Fibroblast of lung (primary cell): ENCODE results near the gene CPNE4. TPM values are rescaled to one million over a fixed set of nuclear protein-coding genes. Genes with fewer than 3 reads are reported as not detected.

ENCODE experiments used
- DNase-seq, 2 donors: peaks; one replicate each; pipeline versions ENCODE4 v3.0.0 to v3.0.0-alpha.2; 2010; ENCODE audit warnings: low read depth in 2 of 2
- H2AFZ ChIP-seq: 2 replicates; pipeline ENCODE4 v1.5.1; 2012; ENCODE audit warnings: low read length, control low read depth, inconsistent platforms
- H3K27ac ChIP-seq: 2 replicates; pipeline ENCODE4 v1.5.1; 2011; ENCODE audit warnings: low read length, control low read depth; ENCODE audit not compliant: insufficient read depth
- H3K27me3 ChIP-seq: 2 replicates; pipeline ENCODE4 v1.5.1; 2011; ENCODE audit warnings: mild to moderate bottlenecking, low read length; ENCODE audit not compliant: control insufficient read depth, insufficient read depth
- H3K36me3 ChIP-seq: 2 replicates; pipeline ENCODE4 v1.5.1; 2011; ENCODE audit warnings: low read length; ENCODE audit not compliant: control insufficient read depth, insufficient read depth
- H3K4me1 ChIP-seq: 2 replicates; pipeline ENCODE4 v1.5.1; 2011; ENCODE audit warnings: low read length; ENCODE audit not compliant: control insufficient read depth, insufficient read depth; ENCODE audit errors: extremely low read depth
- H3K4me2 ChIP-seq: 2 replicates; pipeline ENCODE4 v1.5.1; 2011; ENCODE audit warnings: low read length, control low read depth; ENCODE audit not compliant: insufficient read depth; ENCODE audit errors: extremely low read depth
- H3K4me3 ChIP-seq, 4 experiments: fragments of 200-600 bp in 1 of 4; sonication (generic) in 1 of 4; replicated peaks in 1 of 4; 2 replicates each; pipeline ENCODE4 v1.5.1; 2011 to 2016; ENCODE audit warnings: low read length in 4 of 4, low read depth in 3 of 4, mild to moderate bottlenecking in 3 of 4, control low read depth in 2 of 4, inconsistent platforms in 1 of 4, mixed read lengths in 1 of 4; ENCODE audit not compliant: insufficient read depth in 1 of 4; ENCODE audit errors: control extremely low read depth in 1 of 4
- H3K79me2 ChIP-seq: 2 replicates; pipeline ENCODE4 v1.5.1; 2012; ENCODE audit warnings: mild to moderate bottlenecking, low read length, inconsistent platforms; ENCODE audit not compliant: control insufficient read depth, insufficient read depth
- H3K9ac ChIP-seq: 2 replicates; pipeline ENCODE4 v1.5.1; 2011; ENCODE audit warnings: mild to moderate bottlenecking, low read length, control low read depth; ENCODE audit not compliant: insufficient read depth
- H3K9me3 ChIP-seq: 2 replicates; pipeline ENCODE4 v1.5.1; 2012; ENCODE audit warnings: low read depth, low read length; ENCODE audit not compliant: control insufficient read depth, insufficient read depth
- H4K20me1 ChIP-seq: 2 replicates; pipeline ENCODE4 v1.5.1; 2011; ENCODE audit warnings: low read length; ENCODE audit not compliant: control insufficient read depth, insufficient read depth; ENCODE audit errors: extremely low read depth
- CTCF ChIP-seq, 2 donors: IDR thresholded peaks in 1 of 2; conservative IDR thresholded peaks in 1 of 2; 1 replicate in 1 of 2; 2 replicates in 1 of 2; pipeline ENCODE4 v1.5.1; 2011 to 2012; ENCODE audit warnings: low read length in 2 of 2, control low read depth in 1 of 2, inconsistent platforms in 1 of 2, low read depth in 1 of 2, mild to moderate bottlenecking in 1 of 2
- EZH2 ChIP-seq: IDR thresholded peaks from 2 replicates; pipeline ENCODE4 v1.5.1; 2012; ENCODE audit warnings: low read length, control low read depth, mild to moderate bottlenecking; ENCODE audit errors: missing control alignments
- polyA plus RNA-seq, 2 donors: library from polyadenylated mRNA; depleted of rRNA in 1 of 2; stranded (reverse) in 1 of 2; unstranded in 1 of 2; fragments of >200 nt; gene quantifications; 2 replicates each; pipeline ENCODE4 v1.2.1, GENCODE V29; 2011 to 2012; ENCODE audit warnings: missing spikeins in 1 of 2
- total RNA-seq: library from RNA; depleted of rRNA; stranded (reverse); fragments of >200 nt; gene quantifications from 2 replicates; pipeline ENCODE4 v1.2.1, GENCODE V29; 2014

CPNE4 gene
- total and polyA plus RNA-seq, 2 donors (not counting 1 experiment from before 2014, with no cell fraction given) = 0.17 TPM; not detected in 1

GRCh38 chr3:131553495-131554247 is 481.1 kb downstream of the CPNE4 start:
- H3K4me3 ChIP-seq = no peak overlapping the region
- H3K9ac ChIP-seq = no peak overlapping the region
- no peak overlapping the region for H3K4me2 ChIP-seq
- no peaks in the 10 kb centered on the region for H4K20me1 ChIP-seq
- TF ChIP-seq CTCF (conservative IDR thresholded peaks at IDR 0.05 in 1 of 2, IDR thresholded peaks at IDR 0.05 in 1 of 2; ENCODE audit: low read depth in 1 of 2, low read length in 2 of 2) (no peak), EZH2 (no peak)
- H3K9me3 ChIP-seq = no peaks in the 10 kb centered on the region
- H3K79me2 ChIP-seq = no peaks in the 10 kb centered on the region
- no peak overlapping the region for H2AFZ ChIP-seq
- H3K36me3 ChIP-seq = no peaks in the 10 kb centered on the region
- H3K27me3 ChIP-seq = peaks cover 2% of the 10 kb centered on the region
- no peaks in the 10 kb centered on the region for H3K4me1 ChIP-seq
- no peak overlapping the region for H3K27ac ChIP-seq
- no peak for DNase-seq

- no peaks in the 10 kb centered on the region for H3K79me2 ChIP-seq
- peaks cover 2% of the 10 kb centered on the region for H3K27me3 ChIP-seq
- H2AFZ ChIP-seq = no peak overlapping the region
- H3K27ac ChIP-seq = no peak overlapping the region
- no peak for TF ChIP-seq CTCF (conservative IDR thresholded peaks at IDR 0.05 in 1 of 2, IDR thresholded peaks at IDR 0.05 in 1 of 2; ENCODE audit: low read depth in 1 of 2, low read length in 2 of 2)
- TF ChIP-seq EZH2 = no peak
- no peak overlapping the region for H3K4me2 ChIP-seq
- H3K9me3 ChIP-seq = no peaks in the 10 kb centered on the region
- H4K20me1 ChIP-seq = no peaks in the 10 kb centered on the region
- no peaks in the 10 kb centered on the region for H3K36me3 ChIP-seq
- no peak for DNase-seq
- no peak overlapping the region for H3K4me3 ChIP-seq
- no peak overlapping the region for H3K9ac ChIP-seq
- no peaks in the 10 kb centered on the region for H3K4me1 ChIP-seq
Observed at GRCh38 chr3:131551761-131552160, 483.1 kb downstream of the CPNE4 start.

DNA sequence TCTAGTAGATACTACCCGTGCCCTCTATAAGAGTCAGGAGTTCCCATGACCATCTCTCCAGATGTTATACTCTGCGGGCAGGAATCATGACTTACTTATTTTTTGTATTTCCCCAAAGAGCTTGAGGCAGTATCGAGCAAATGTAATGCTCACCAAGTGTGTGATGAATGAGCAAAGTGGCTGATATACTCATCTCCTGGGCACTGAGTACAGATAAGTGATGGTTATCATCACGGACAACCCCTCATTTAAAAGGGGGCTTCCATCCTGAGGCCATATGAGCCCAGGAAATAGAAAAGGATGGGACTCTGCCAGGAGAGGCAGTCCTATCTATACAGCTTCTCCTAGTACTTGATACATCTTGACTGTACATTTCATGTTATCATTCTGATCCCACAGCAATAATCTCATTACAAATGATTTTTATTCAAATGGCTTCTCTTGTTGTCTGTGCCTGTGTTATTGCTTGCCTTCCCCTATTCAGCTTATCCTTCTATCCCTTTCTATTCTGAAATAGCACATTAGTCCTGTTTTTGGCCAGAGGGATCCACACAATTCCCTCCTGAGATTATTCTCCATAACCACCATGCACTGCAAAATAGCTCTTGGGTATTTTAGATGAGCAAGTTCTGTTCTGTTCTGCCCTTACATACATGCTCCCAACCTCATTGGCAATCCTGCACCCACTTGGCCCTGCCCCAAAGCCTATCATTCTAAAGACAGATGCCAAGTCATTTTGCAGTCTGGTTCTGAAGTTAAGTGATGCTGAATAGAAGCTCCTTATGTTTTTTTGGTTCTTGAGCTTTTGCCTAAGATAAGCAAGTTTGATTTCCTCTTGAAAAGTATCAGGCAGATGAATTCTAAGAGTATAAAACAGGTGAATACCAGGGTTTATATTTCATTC is 484.0 kb downstream of the CPNE4 start:
- Histone ChIP-seq H3K9ac (no peak overlapping the region), H3K27ac (no peak overlapping the region), H3K9me3 (no peaks in the 10 kb centered on the region), H3K79me2 (no peaks in the 10 kb centered on the region), H3K4me1 (no peaks in the 10 kb centered on the region), H3K27me3 (peaks cover 2% of the 10 kb centered on the region), H4K20me1 (no peaks in the 10 kb centered on the region), H3K36me3 (no peaks in the 10 kb centered on the region), H3K4me2 (no peak overlapping the region), H2AFZ (no peak overlapping the region), H3K4me3 (no peak overlapping the region)
- TF ChIP-seq CTCF (conservative IDR thresholded peaks at IDR 0.05 in 1 of 2, IDR thresholded peaks at IDR 0.05 in 1 of 2; ENCODE audit: low read depth in 1 of 2, low read length in 2 of 2) (no peak), EZH2 (no peak)
- DNase-seq = no peak
